GM12891 (cell line): ENCODE data around the gene ADGRA3.

Source experiments
- POLR2A ChIP-seq: IDR thresholded peaks from 2 replicates; pipeline ENCODE4 v1.6.1; 2011; ENCODE audit warnings: low read depth, low read length, control low read depth
- POLR2AphosphoS5 ChIP-seq: IDR thresholded peaks from 2 replicates; pipeline ENCODE4 v1.6.1; 2011; ENCODE audit warnings: low read depth, low read length, control low read depth
- POU2F2 ChIP-seq: IDR thresholded peaks from 2 replicates; pipeline ENCODE4 v1.6.1; 2011; ENCODE audit warnings: low read depth, mild to moderate bottlenecking, control low read depth, low read length, moderate library complexity
- SPI1 ChIP-seq: IDR thresholded peaks from 2 replicates; pipeline ENCODE4 v1.6.1; 2011; ENCODE audit warnings: low read depth, low read length, control low read depth
- TAF1 ChIP-seq: IDR thresholded peaks from 2 replicates; pipeline ENCODE4 v1.6.1; 2011; ENCODE audit warnings: low read depth, low read length, control low read depth

- TF ChIP-seq POLR2AphosphoS5 (no peak), SPI1 (no peak), POLR2A (no peak), TAF1 (no peak), POU2F2 (no peak)
These were observed 16.3 kb upstream of the ADGRA3 start for GRCh38 chr4:22532117-22532516.
